Central memory CD8-positive, alpha-beta T cell (primary cell): ENCODE measurements around the gene CYFIP2.
A peak's percentile ranks its signal among the peaks of the same experiment; 100 is the strongest.

Experiments used
- ATAC-seq: fragments of 150-1000 bp; cut with Tn5 transposase; replicated peaks from 2 replicates; pipeline ENCODE4 v1.10.0; 2022; ENCODE audit warnings: mild to moderate bottlenecking, moderate FRiP score, moderate number of reproducible peaks; ENCODE audit not compliant: poor library complexity, severe bottlenecking; ENCODE audit errors: extremely low read depth
- DNase-seq, 2 donors: peaks; one replicate each; pipeline ENCODE4 v3.0.0; 2021; ENCODE audit warnings: low spot score in 2 of 2
- H3K27ac Mint-ChIP-seq: one replicate; pipeline ENCODE4 v1.8.0; 2022; ENCODE audit warnings: low read depth, mild to moderate bottlenecking, moderate library complexity, mixed read lengths
- H3K27me3 Mint-ChIP-seq: one replicate; pipeline ENCODE4 v1.8.0; 2022; ENCODE audit warnings: mixed read lengths
- H3K36me3 Mint-ChIP-seq: one replicate; pipeline ENCODE4 v1.8.0; 2022; ENCODE audit warnings: mild to moderate bottlenecking, moderate library complexity, mixed read lengths; ENCODE audit not compliant: insufficient read depth
- H3K4me1 Mint-ChIP-seq: one replicate; pipeline ENCODE4 v1.8.0; 2022; ENCODE audit warnings: mixed read lengths
- H3K4me3 Mint-ChIP-seq: one replicate; pipeline ENCODE4 v1.8.0; 2022; ENCODE audit warnings: mild to moderate bottlenecking, moderate library complexity, mixed read lengths
- H3K9me3 Mint-ChIP-seq: one replicate; pipeline ENCODE4 v1.8.0; 2022; ENCODE audit warnings: mixed read lengths

Gene CYFIP2

GRCh38 chr5:157347301-157348048, 81.6 kb downstream of the CYFIP2 start:
- DNase-seq: no peak
- H3K36me3 Mint-ChIP-seq: peaks cover 45% of the 10 kb centered on the region
- no peak overlapping the region for H3K4me3 Mint-ChIP-seq
- H3K27me3 Mint-ChIP-seq: no peaks in the 10 kb centered on the region
- no peak overlapping the region for H3K27ac Mint-ChIP-seq
- H3K4me1 Mint-ChIP-seq: peaks cover 72% of the 10 kb centered on the region
- no peaks in the 10 kb centered on the region for H3K9me3 Mint-ChIP-seq
- no peak for ATAC-seq

DNA sequence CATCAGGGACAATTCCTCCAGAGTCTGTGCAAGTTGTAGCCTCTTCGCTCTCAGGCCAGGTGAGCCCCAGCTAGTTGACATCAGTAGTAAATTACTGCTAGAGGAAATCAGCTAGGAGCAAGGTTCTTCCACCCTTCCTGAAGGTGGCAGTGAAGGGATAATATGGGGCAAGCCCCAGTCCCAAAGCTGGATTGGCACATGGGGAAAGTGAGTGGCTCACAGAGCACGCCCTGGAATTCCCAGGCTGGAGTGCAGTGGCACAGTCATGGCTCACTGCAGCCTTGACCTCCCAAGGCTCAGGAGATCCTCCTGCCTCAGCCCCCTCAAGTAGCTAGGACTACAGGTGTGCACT, 82.1 kb downstream of the CYFIP2 start:
- Mint-ChIP-seq H3K9me3 (no peaks in the 10 kb centered on the region), H3K36me3 (peaks cover 43% of the 10 kb centered on the region)
- ATAC-seq: no peak

GRCh38 chr5:157350939-157351801, 85.2 kb downstream of the CYFIP2 start:
- DNase-seq (no peak), ATAC-seq (peak; percentile 52)
- Mint-ChIP-seq H3K9me3 (no peaks in the 10 kb centered on the region), H3K27ac (peak overlapping the region; percentile 87), H3K4me1 (peaks cover 57% of the 10 kb centered on the region), H3K4me3 (no peak overlapping the region), H3K27me3 (no peaks in the 10 kb centered on the region), H3K36me3 (peaks cover 37% of the 10 kb centered on the region)

More for the DNA sequence above, 82.1 kb downstream of the CYFIP2 start:
- Mint-ChIP-seq H3K4me3 (no peak overlapping the region), H3K27me3 (no peaks in the 10 kb centered on the region), H3K4me1 (peaks cover 69% of the 10 kb centered on the region), H3K27ac (no peak overlapping the region)
- DNase-seq: no peak

DNA sequence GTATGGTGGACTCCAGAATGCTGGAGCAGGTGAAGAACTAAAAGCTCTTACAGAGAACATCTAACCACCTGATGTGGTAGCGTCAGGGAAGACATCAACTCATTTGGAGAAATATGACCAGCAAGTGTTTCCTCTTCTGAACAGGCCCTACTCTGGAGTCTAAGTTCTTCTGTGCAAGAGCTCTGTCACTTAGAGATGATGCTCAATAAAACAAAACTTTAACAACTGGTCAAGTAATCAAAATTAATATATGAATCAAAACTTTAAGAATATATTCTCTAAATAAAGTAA, 85.8 kb downstream of the CYFIP2 start:
- no peak for ATAC-seq
- no peak for DNase-seq
- no peak overlapping the region for H3K27ac Mint-ChIP-seq

GRCh38 chr5:157352756-157353340, 86.9 kb downstream of the CYFIP2 start:
- Mint-ChIP-seq H3K4me3 (no peak overlapping the region), H3K27ac (no peak overlapping the region)
- no peak for ATAC-seq

More for the DNA sequence above, 85.8 kb downstream of the CYFIP2 start:
- Mint-ChIP-seq H3K4me1 (peaks cover 51% of the 10 kb centered on the region), H3K4me3 (no peak overlapping the region), H3K27me3 (no peaks in the 10 kb centered on the region), H3K9me3 (no peaks in the 10 kb centered on the region), H3K36me3 (peaks cover 34% of the 10 kb centered on the region)

DNA sequence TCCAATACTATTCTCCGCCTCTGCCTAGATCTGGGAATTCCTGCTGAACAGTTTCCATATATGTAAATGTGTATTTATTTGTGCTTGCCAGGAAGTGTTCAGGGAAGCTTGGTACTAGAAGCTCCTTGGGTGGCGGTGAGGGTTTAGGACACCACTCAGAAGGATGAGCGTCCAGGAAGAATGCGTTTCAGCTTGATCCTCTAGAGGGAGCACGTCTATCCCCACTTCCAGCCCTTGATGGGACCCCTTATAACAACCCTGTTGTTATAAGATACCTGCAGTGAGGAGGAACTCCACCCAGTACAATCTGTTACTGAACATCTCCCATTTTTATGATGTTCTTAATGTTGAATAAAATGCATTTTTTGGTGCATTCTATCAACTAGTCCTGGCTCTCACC, 88.9 kb downstream of the CYFIP2 start:
- DNase-seq (no peak), ATAC-seq (no peak)
- H3K4me1 Mint-ChIP-seq: peaks cover 42% of the 10 kb centered on the region
- no peak overlapping the region for H3K27ac Mint-ChIP-seq
- no peak overlapping the region for H3K4me3 Mint-ChIP-seq
- H3K27me3 Mint-ChIP-seq: no peaks in the 10 kb centered on the region
- H3K9me3 Mint-ChIP-seq: no peaks in the 10 kb centered on the region
- peaks cover 44% of the 10 kb centered on the region for H3K36me3 Mint-ChIP-seq

More at GRCh38 chr5:157352756-157353340, 86.9 kb downstream of the CYFIP2 start:
- Mint-ChIP-seq H3K36me3 (peaks cover 32% of the 10 kb centered on the region), H3K9me3 (no peaks in the 10 kb centered on the region), H3K27me3 (no peaks in the 10 kb centered on the region), H3K4me1 (peaks cover 48% of the 10 kb centered on the region)
- no peak for DNase-seq

GRCh38 chr5:157356576-157356975, 90.7 kb downstream of the CYFIP2 start:
- DNase-seq (no peak), ATAC-seq (no peak)
- no peaks in the 10 kb centered on the region for H3K27me3 Mint-ChIP-seq
- no peaks in the 10 kb centered on the region for H3K9me3 Mint-ChIP-seq
- H3K27ac Mint-ChIP-seq: no peak overlapping the region
- H3K4me1 Mint-ChIP-seq: peaks cover 29% of the 10 kb centered on the region
- H3K36me3 Mint-ChIP-seq: peaks cover 53% of the 10 kb centered on the region
- H3K4me3 Mint-ChIP-seq: no peak overlapping the region

- DNase-seq (no peak), ATAC-seq (no peak)
- Mint-ChIP-seq H3K4me3 (no peak overlapping the region), H3K9me3 (no peaks in the 10 kb centered on the region), H3K27ac (no peak overlapping the region), H3K27me3 (no peaks in the 10 kb centered on the region), H3K36me3 (peaks cover 60% of the 10 kb centered on the region), H3K4me1 (peaks cover 27% of the 10 kb centered on the region)
These were observed 91.9 kb downstream of the CYFIP2 start for GRCh38 chr5:157357823-157358222.

DNA sequence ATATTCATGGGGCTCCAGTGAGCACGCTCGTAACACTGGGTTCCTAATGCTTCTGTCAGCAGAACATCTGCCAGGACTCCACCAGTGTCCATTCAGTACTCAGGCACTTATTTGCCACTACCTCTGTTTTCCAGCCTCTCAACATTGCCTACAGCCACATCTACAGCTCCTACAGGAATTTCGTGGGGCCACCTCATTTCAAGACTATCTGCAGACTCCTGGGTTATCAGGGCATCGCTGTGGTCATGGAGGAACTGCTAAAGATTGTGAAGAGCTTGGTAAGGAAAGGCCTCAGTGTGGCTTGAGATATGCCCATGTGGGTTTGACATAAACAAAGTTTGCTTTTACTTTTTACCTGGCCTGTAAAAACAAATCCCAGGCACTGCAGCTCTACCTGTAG, 92.9 kb downstream of the CYFIP2 start:
- Mint-ChIP-seq H3K4me3 (no peak overlapping the region), H3K4me1 (peaks cover 28% of the 10 kb centered on the region), H3K27me3 (no peaks in the 10 kb centered on the region), H3K9me3 (no peaks in the 10 kb centered on the region), H3K27ac (no peak overlapping the region), H3K36me3 (peaks cover 64% of the 10 kb centered on the region)
- DNase-seq (no peak), ATAC-seq (no peak)

GRCh38 chr5:157359356-157360055, 93.6 kb downstream of the CYFIP2 start:
- H3K4me3 Mint-ChIP-seq: no peak overlapping the region
- H3K4me1 Mint-ChIP-seq: peaks cover 28% of the 10 kb centered on the region
- H3K27ac Mint-ChIP-seq: peak overlapping the region; percentile 32
- no peaks in the 10 kb centered on the region for H3K9me3 Mint-ChIP-seq
- DNase-seq: no peak
- peaks cover 69% of the 10 kb centered on the region for H3K36me3 Mint-ChIP-seq
- H3K27me3 Mint-ChIP-seq: no peaks in the 10 kb centered on the region
- ATAC-seq: no peak

DNA sequence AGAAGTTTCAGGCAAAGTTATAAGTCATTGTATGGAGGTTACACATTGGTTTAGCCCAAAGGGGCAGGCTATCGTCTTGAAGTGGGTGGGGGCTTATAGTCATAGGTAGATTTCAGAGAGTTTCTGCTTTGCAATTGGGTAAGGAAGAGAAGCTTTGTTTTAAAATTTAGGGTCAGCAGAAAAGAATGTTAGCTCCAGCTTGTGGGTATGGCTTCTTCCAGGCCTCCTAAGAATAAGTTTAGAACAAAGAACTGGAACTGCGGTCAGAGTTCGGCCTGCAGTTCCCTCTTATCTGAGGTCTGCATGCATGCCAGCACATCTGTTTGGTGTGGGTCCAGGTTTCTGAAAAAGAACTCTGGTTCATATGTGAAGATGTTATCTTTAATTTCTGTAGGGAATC, 96.1 kb downstream of the CYFIP2 start:
- Mint-ChIP-seq H3K27me3 (no peaks in the 10 kb centered on the region), H3K27ac (peak overlapping the region; percentile 75), H3K4me3 (no peak overlapping the region), H3K9me3 (no peaks in the 10 kb centered on the region), H3K4me1 (peaks cover 23% of the 10 kb centered on the region), H3K36me3 (peaks cover 80% of the 10 kb centered on the region)
- DNase-seq: no peak
- ATAC-seq: no peak

- H3K36me3 Mint-ChIP-seq: peaks cover 82% of the 10 kb centered on the region
- H3K27ac Mint-ChIP-seq: peak overlapping the region; percentile 75
- H3K9me3 Mint-ChIP-seq: no peaks in the 10 kb centered on the region
- H3K4me1 Mint-ChIP-seq: peaks cover 23% of the 10 kb centered on the region
- no peaks in the 10 kb centered on the region for H3K27me3 Mint-ChIP-seq
- DNase-seq (no peak), ATAC-seq (no peak)
- no peak overlapping the region for H3K4me3 Mint-ChIP-seq
These were observed 96.6 kb downstream of the CYFIP2 start for GRCh38 chr5:157362502-157362901.
